K562 (cell line): ENCODE data around the gene ARHGAP32. TPM values are rescaled to one million over a fixed set of nuclear protein-coding genes. Genes with fewer than 3 reads are reported as not detected.
"Not testable (repeated sequence)": the region's sequence is repeated elsewhere in the genome, so short reads cannot be mapped to it uniquely, and the experiment has no call there.

ENCODE experiments used
- ATAC-seq: fragments of 200-7000 bp; cut with Tn5 transposase; 3 replicates; pipeline ENCODE4 v1.9.1; 2020; ENCODE audit warnings: moderate library complexity
- BruUV-seq: library from RNA; stranded (reverse); fragments of 400-500 nt; replicated peaks from 2 replicates; lab custom pipeline; 2021; lab: Mats Ljungman, UMichigan
- CTCF ChIA-PET: fragments of 300-600 bp; formaldehyde crosslinking; extraction: SDS; loops from one replicate; lab custom pipeline; 2021; ENCODE audit warnings: low intra/inter-chr PET ratio; lab: Yijun Ruan, JAX
- POLR2A ChIA-PET: fragments of 300-600, 350-650 bp; sonication (Branson Sonifier 250); formaldehyde crosslinking; extraction: SDS; loops from one replicate; lab custom pipeline; 2021; ENCODE audit warnings: antibody characterized with exemption, inconsistent platforms; lab: Yijun Ruan, JAX
- DNase-seq, 4 experiments: peaks; one replicate each; pipeline versions ENCODE4 v3.0.0 to v3.0.0-alpha.2; 2011 to 2018; ENCODE audit warnings: low spot score in 3 of 4, mixed read lengths in 3 of 4; ENCODE audit errors: extremely low read depth in 1 of 4
- FAIRE-seq: peaks from 2 replicates; lab custom pipeline; 2011; peaks lifted over from hg19 to GRCh38; lab: Jason Lieb, UNC
- H2AFZ ChIP-seq: 2 replicates; pipeline ENCODE4 v1.6.0; 2011; ENCODE audit warnings: low read depth, low read length, control low read depth, inconsistent platforms
- H3K27ac ChIP-seq: fragments of 200-600 bp; 3 replicates; pipeline ENCODE4 v1.8.0; 2011; ENCODE audit warnings: low read depth, mild to moderate bottlenecking, control low read depth, inconsistent platforms, low read length, moderate library complexity, mixed read lengths; ENCODE audit errors: extremely low read depth
- H3K27me3 ChIP-seq, 2 experiments: fragments of 300-600 bp in 1 of 2; 2 replicates in 1 of 2; 3 replicates in 1 of 2; pipeline versions ENCODE4 v1.6.0 to v1.8.0; 2011; ENCODE audit warnings: inconsistent platforms in 2 of 2, low read length in 2 of 2, mild to moderate bottlenecking in 1 of 2, mixed read lengths in 1 of 2, moderate library complexity in 1 of 2; ENCODE audit not compliant: control insufficient read depth in 2 of 2, insufficient read depth in 2 of 2
- H3K36me3 ChIP-seq: fragments of 300-600 bp; 3 replicates; pipeline ENCODE4 v1.8.0; 2011; ENCODE audit warnings: mild to moderate bottlenecking, low read length, inconsistent platforms; ENCODE audit not compliant: control insufficient read depth, insufficient read depth
- H3K4me1 ChIP-seq, 2 experiments: fragments of 200-600 bp in 1 of 2; replicated peaks in 1 of 2; 2 replicates in 1 of 2; 3 replicates in 1 of 2; pipeline versions ENCODE4 v1.5.1 to v1.8.0; 2011; ENCODE audit warnings: inconsistent platforms in 2 of 2, low read length in 2 of 2, mild to moderate bottlenecking in 1 of 2, mixed read lengths in 1 of 2, moderate library complexity in 1 of 2; ENCODE audit not compliant: control insufficient read depth in 2 of 2, insufficient read depth in 2 of 2
- H3K4me2 ChIP-seq: 2 replicates; pipeline ENCODE4 v1.6.1; 2011; ENCODE audit warnings: low read length, control low read depth, inconsistent platforms, mixed read lengths; ENCODE audit not compliant: insufficient read depth
- H3K4me3 ChIP-seq: fragments of 200-600 bp; sonication (generic), shearing (Covaris generic); 2 replicates; pipeline ENCODE4 v1.5.1; 2016; ENCODE audit warnings: control low read depth, inconsistent platforms
- H3K79me2 ChIP-seq: fragments of 200-600 bp; 3 replicates; pipeline ENCODE4 v1.8.0; 2011; ENCODE audit warnings: low read length, inconsistent platforms; ENCODE audit not compliant: control insufficient read depth, insufficient read depth
- H3K9ac ChIP-seq, 2 experiments: 2 replicates each; pipeline versions ENCODE4 v1.6.0 to v1.6.1; 2011; ENCODE audit warnings: low read depth in 2 of 2, low read length in 2 of 2, control low read depth in 1 of 2, inconsistent platforms in 1 of 2, mild to moderate bottlenecking in 1 of 2, mixed read lengths in 1 of 2; ENCODE audit not compliant: insufficient read depth in 1 of 2
- H3K9me1 ChIP-seq: one replicate; pipeline ENCODE4 v1.6.0; 2011; ENCODE audit warnings: inconsistent platforms, mild to moderate bottlenecking, low read length, moderate library complexity; ENCODE audit not compliant: control insufficient read depth, insufficient read depth
- H3K9me3 ChIP-seq: replicated peaks from 2 replicates; pipeline ENCODE4 v1.5.1; 2011; ENCODE audit warnings: low read depth, low read length, inconsistent platforms; ENCODE audit not compliant: control insufficient read depth, insufficient read depth
- H4K20me1 ChIP-seq: replicated peaks from 2 replicates; pipeline ENCODE4 v1.6.1; 2011; ENCODE audit warnings: low read length, inconsistent platforms, mixed read lengths; ENCODE audit not compliant: control insufficient read depth, insufficient read depth
- HOXB6 ChIP-seq: fragments of 250-450 bp; sonication (Bioruptor Pico); IDR thresholded peaks from 2 replicates; pipeline ENCODE4 v1.5.1; 2022; ENCODE audit warnings: mild to moderate bottlenecking, borderline replicate concordance
- KAT7 ChIP-seq: sonication (generic); formaldehyde crosslinking; IDR thresholded peaks from 2 replicates; pipeline ENCODE4 v1.8.0; 2022; ENCODE audit warnings: missing genetic modification reagents, mild to moderate bottlenecking, borderline replicate concordance
- PML ChIP-seq: IDR thresholded peaks from 2 replicates; pipeline ENCODE4 v1.6.1; 2012; ENCODE audit warnings: low read length, inconsistent platforms
- RBM14 ChIP-seq: fragments of 200-400 bp; formaldehyde crosslinking; IDR thresholded peaks from 2 replicates; pipeline ENCODE4 v1.6.1; 2018; ENCODE audit warnings: low read depth, mild to moderate bottlenecking, low read length, moderate library complexity, borderline replicate concordance; ENCODE audit not compliant: insufficient read depth
- TRIM25 ChIP-seq: fragments of 450-650 bp; IDR thresholded peaks from 2 replicates; pipeline ENCODE4 v1.7.0; 2016; ENCODE audit warnings: borderline replicate concordance
- WGBS: fragments of 100-300 bp; shearing (Covaris generic); methylation state at CpG from one replicate; pipeline ENCODE4 v1.1.6; 2016; ENCODE audit warnings: low coverage, mixed read lengths; ENCODE audit not compliant: insufficient coverage; ENCODE audit errors: missing lambda C conversion rate; 5-methylcytosine and 5-hydroxymethylcytosine counted together
- in situ Hi-C: fragments of 300-500 bp; cut with MboI; formaldehyde crosslinking; loops from 4 replicates; pipeline ENCODE4 v1.15.0; 2018; ENCODE audit warnings: inconsistent platforms, mixed read lengths
- intact Hi-C: fragments of 100-400 bp; cut with micrococcal nuclease; formaldehyde crosslinking; loops from 2 replicates; pipeline ENCODE4 v1.14.2; 2022
- polyA plus RNA-seq, 8 experiments: library from polyadenylated mRNA; depleted of rRNA in 4 of 8; stranded (reverse) in 5 of 8; unstranded in 3 of 8; fragments of >200 nt; fragmentation: Nextera tagmentation in 2 of 8; fragmentation: Illumina TruSeq in 1 of 8; extraction: Ambion mirVana in 2 of 8; extraction: Trizol in 1 of 8; gene quantifications; 2 replicates each; pipeline versions ENCODE4 v1.2.1 to v1.2.3, GENCODE V29; 2011 to 2014; ENCODE audit warnings: inconsistent platforms in 1 of 8, missing spikeins in 1 of 8
- total RNA-seq, 7 experiments: library from RNA; depleted of rRNA in 6 of 7; stranded (reverse); fragments of >200 nt in 6 of 7; fragmentation: Illumina TruSeq in 2 of 7; extraction: Trizol in 2 of 7; gene quantifications; 2 replicates each; pipeline versions ENCODE4 v1.2.1 to v1.2.3, GENCODE V29; 2011 to 2021; ENCODE audit warnings: low replicate concordance in 1 of 7

Gene ARHGAP32
- total and polyA plus RNA-seq, 9 of the 15 experiments (the other 6 are each of a cell fraction or from before 2014, with no cell fraction given), result 0.18 TPM; not detected in 8

- no peak for TF ChIP-seq TRIM25
- TF ChIP-seq PML, result no peak
- TF ChIP-seq KAT7 (CRISPR knock-in tag), result no peak
- TF ChIP-seq RBM14, result no peak
- no peak for TF ChIP-seq HOXB6 (CRISPR knock-in tag)
- TF ChIP-seq, all 486 proteins: peak for 0
Measured at GRCh38 chr11:128920666-128921065, 271.5 kb downstream of the ARHGAP32 start (continued).

- H3K4me2 ChIP-seq, H3K9me1 ChIP-seq, DNase-seq, H3K9me3 ChIP-seq, in situ Hi-C loops, H4K20me1 ChIP-seq, FAIRE-seq, intact Hi-C loops, H2AFZ ChIP-seq, H3K4me3 ChIP-seq, ATAC-seq, H3K4me1 ChIP-seq, H3K9ac ChIP-seq, BruUV-seq, H3K27ac ChIP-seq, CTCF ChIA-PET, H3K79me2 ChIP-seq, H3K36me3 ChIP-seq: not testable (repeated sequence)
- peaks cover 0 to 15% of the 10 kb centered on the region in 2 experiments; a peak in 3 of 5 replicates for H3K27me3 ChIP-seq
- 0% methylated on average over 7 of the region's 7 CpGs for whole genome bisulfite sequencing
- POLR2A ChIA-PET, result interaction anchor here (1.0 kb wide), 1 partner anchor 24 kb away, joined by 3 read pairs; no protein-coding TSS in a partner anchor
Measured at GRCh38 chr11:128919635-128920034, 272.5 kb downstream of the ARHGAP32 start.
